ENCODE data around the gene IL1RAPL2. TPM values are rescaled to one million over a fixed set of nuclear protein-coding genes. Genes with fewer than 3 reads are reported as not detected.

IL1RAPL2 gene
- total and polyA plus RNA-seq, 2 donors (not counting 3 experiments of a cell fraction or from before 2014, with no cell fraction given) = not detected

- no peaks in the 10 kb centered on the region for H3K27me3 ChIP-seq (ENCODE audit: control insufficient read depth in 2 of 2, insufficient read depth in 2 of 2, low read length in 2 of 2)
- H2AFZ ChIP-seq (ENCODE audit: low read depth, low read length) = no peak overlapping the region
- H3K4me3 ChIP-seq (replicated peaks in 1 of 3; ENCODE audit: insufficient read depth in 1 of 3, low read depth in 1 of 3, low read length in 3 of 3) = no peak overlapping the region
- H3K9me3 ChIP-seq (replicated peaks; ENCODE audit: control insufficient read depth, insufficient read depth, low read length) = no peaks in the 10 kb centered on the region
- intact Hi-C loops (cut with micrococcal nuclease) = no loop called here
- H3K27ac ChIP-seq (ENCODE audit: insufficient read depth, low read depth, low read length) = no peak overlapping the region
- H3K79me2 ChIP-seq (ENCODE audit: control insufficient read depth, insufficient read depth, low read length) = no peaks in the 10 kb centered on the region
- no peak for DNase-seq (ENCODE audit: low read depth, low spot score)
- CTCF ChIA-PET = no interaction called here
- no peaks in the 10 kb centered on the region for H3K4me1 ChIP-seq (ENCODE audit: control insufficient read depth, extremely low read depth, insufficient read depth, low read length)
- H4K20me1 ChIP-seq (replicated peaks; ENCODE audit: control insufficient read depth, extremely low read depth, insufficient read depth, low read length) = no peaks in the 10 kb centered on the region
- POLR2A ChIA-PET = no interaction called here
- BruUV-seq (replicated peaks) = no TSS peak
- no peak overlapping the region for H3K4me2 ChIP-seq (ENCODE audit: insufficient read depth, low read length)
- H3K9me1 ChIP-seq (replicated peaks; ENCODE audit: control insufficient read depth, extremely low read depth, insufficient read depth, low read length) = no peaks in the 10 kb centered on the region
- H3K9ac ChIP-seq (replicated peaks; ENCODE audit: extremely low read depth, insufficient read depth, low read length) = no peak overlapping the region
- FAIRE-seq = no peak
- TF ChIP-seq MYC (IDR thresholded peaks at IDR 0.05; ENCODE audit: low read depth, low read length) (no peak), FOS (IDR thresholded peaks at IDR 0.05; ENCODE audit: borderline replicate concordance, insufficient read depth, low read length) (no peak), MAX (IDR thresholded peaks at IDR 0.05; ENCODE audit: insufficient read depth, insufficient read length) (no peak), JUN (IDR thresholded peaks at IDR 0.05; ENCODE audit: borderline replicate concordance, insufficient read depth, insufficient read length, low read depth) (no peak), EZH2 (IDR thresholded peaks at IDR 0.05; ENCODE audit: borderline replicate concordance, low read depth, low read length, severe bottlenecking) (no peak), POLR2A (IDR thresholded peaks at IDR 0.05; ENCODE audit: low read depth, low read length) (no peak), POLR2AphosphoS5 (IDR thresholded peaks at IDR 0.05; ENCODE audit: insufficient read depth, low read depth, low read length) (no peak), CTCF (IDR thresholded peaks at IDR 0.05; ENCODE audit: extremely low read depth in 1 of 2, insufficient read depth in 1 of 2, low read depth in 1 of 2, low read length in 2 of 2) (no peak), GATA2 (IDR thresholded peaks at IDR 0.05; ENCODE audit: insufficient read depth, insufficient read length, low read depth, low read length) (no peak)
- no peaks in the 10 kb centered on the region for H3K36me3 ChIP-seq (ENCODE audit: control insufficient read depth in 2 of 2, extremely low read depth in 1 of 2, insufficient read depth in 2 of 2, low read length in 2 of 2)
- dilution Hi-C loops (cut with MboI; ENCODE audit: extremely low pct_ligation_motif_present, low sequenced_read_pairs) = no loop called here
Observed at GRCh38 chrX:104842646-104843045, 276.6 kb downstream of the IL1RAPL2 start.
